HG02610 (cell line): ENCODE measurements around the gene EPB41L4B.
"Not testable (repeated sequence)": the region's sequence is repeated elsewhere in the genome, so short reads cannot be mapped to it uniquely, and the experiment has no call there.

Experiments used
- ATAC-seq: cut with Tn5 transposase; IDR thresholded peaks from one replicate; pipeline ENCODE4 v1.9.1; 2021; ENCODE audit warnings: mild to moderate bottlenecking, moderate library complexity; ENCODE audit not compliant: unreplicated experiment

Gene EPB41L4B

DNA sequence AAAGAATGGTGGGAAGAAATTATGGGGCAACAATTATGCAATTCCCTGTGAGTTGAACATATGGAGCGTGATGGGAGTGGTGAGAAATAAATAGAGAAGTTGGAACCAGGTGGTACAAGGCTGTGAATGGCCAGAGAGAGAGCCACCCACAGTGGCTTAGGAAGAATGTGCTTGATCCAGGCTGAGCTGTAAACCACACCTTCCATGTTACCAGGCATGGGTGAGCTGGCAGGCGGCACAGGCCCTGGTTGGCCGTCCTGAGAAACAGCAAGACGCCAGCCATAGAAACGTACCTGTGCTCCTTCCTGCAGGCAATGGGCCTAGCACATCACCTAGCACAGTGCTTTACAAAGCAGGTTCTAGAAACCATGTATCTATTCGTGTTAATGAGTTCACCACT, 74.3 kb downstream of the EPB41L4B start:
- ATAC-seq = no peak

DNA sequence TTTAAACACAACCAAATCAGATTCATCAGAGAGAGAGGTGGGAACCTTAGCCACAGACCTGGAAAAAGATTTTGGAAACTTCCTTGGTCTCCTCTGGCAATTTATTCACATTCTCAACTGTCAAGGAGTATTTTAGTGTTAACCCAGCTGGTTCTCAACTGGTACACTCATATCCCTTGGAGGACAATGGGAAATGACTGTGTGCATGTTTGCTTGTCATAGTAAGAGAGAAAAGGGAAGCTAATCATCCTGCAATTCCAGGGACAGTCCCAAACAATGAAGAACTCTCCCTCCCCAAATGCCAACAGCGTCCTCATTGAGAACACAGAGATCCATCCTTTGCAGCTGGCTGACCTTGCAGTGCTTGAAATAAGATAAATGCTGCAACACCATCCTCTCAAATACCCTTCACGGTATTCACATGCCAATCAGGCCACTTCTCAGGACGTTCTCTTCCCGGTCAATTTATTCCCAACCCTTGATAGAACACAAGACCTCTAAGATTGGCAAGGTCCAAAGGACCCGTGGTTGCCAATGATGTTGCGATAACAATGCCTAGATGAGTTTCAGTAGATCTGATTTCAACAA, 75.5 kb downstream of the EPB41L4B start:
- no peak for ATAC-seq

DNA sequence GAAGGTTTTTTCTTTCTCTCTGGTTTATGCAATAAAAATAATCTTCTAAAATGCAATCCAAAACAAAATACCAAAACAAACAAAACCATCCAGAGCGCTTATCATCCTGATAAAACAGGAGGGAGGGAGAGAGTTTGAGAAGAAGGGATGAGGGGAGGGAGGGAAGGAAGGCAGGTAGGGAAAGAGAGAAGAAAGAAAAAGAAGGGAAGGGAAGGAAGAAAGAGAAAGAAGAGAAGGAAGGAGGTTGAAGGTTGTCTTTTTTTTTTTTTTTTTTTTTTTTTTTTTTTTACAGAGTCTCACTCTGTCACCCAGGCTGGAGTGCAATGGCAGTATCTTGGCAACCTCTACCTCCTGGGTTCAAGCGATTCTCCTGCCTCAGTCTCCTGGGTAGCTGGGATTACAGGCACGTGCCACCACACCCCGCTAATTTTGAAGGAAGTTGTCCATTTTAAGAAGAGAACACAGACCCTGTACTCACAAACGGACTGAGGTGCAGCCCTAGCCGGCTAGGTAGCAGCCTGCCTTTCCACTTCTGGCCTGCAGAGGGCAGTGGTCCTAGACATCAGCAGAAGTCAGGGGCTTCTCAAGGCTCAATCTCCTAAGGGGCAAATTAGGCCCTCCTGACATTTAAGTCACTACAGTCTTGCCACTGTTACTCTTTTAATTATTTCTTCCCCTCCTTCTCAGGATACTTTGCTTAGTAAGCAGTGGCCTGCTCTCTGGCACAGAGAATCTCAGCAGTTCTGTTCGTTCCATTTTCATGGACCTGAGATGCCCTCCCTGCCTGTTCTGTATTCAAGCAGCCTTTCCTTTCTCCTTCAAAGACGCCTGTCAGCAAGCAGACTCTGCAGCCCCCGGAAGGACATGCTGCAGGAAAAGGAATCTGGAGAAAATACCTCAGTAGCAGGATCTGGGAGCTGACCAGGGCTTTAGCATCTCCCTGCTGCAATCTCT, 76.4 kb downstream of the EPB41L4B start:
- peak; percentile 77 for ATAC-seq

DNA sequence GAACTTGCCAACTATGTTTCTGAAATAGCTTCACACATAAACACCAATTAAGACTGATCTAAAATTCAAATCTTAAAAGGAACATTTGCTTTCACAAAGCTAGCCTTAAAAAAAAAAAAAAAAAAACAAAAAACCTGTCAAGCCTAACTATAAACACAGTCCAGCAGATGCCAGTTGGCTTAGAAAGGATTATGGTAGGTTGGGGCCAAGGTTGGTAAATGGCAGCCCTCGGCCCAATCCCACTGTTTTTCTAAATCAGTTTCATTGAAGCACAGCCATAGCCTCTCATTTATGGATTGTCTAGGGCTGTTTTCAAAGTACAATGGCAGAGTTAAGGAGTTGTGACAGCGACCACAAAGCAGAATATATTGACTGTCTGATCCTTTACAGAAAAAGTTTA, 78.1 kb downstream of the EPB41L4B start:
- ATAC-seq = no peak

DNA sequence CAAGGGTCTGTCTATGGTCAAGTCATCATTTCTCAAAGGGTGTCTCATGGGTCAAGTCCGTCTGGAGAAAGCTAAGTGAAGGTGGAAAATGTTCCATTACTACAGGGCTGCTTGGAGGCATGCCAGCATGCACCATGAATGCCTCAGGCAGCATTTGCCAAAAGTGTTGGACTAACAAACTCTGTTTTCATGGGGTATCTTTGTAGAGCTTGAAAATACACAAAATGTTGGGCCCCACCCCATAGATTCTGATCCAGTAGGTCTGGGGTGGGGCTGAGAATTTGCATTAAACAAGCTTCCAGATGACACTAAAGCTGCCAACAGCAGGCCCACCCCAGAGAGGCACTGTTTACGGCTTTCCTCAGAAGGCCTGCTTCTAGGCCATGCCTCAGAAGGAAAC, 78.8 kb downstream of the EPB41L4B start:
- no peak for ATAC-seq

DNA sequence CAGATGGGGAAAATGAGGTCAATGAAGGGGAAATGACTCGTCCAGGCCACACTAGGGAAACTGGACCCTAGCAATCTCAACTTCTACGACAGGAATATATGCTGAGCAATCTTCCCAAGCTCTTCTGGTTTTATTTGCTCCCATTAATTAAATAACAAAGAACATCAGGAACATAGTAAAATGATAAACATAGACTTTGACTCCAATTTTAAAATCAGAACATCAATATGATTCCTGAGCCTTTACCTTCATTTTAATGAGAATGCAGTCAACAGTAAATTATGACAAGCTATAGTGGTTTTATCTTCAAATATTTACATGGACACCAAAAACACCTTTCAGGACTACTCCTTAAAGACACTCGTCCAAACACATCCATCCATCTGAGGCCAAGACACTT, 79.7 kb downstream of the EPB41L4B start:
- no peak for ATAC-seq

DNA sequence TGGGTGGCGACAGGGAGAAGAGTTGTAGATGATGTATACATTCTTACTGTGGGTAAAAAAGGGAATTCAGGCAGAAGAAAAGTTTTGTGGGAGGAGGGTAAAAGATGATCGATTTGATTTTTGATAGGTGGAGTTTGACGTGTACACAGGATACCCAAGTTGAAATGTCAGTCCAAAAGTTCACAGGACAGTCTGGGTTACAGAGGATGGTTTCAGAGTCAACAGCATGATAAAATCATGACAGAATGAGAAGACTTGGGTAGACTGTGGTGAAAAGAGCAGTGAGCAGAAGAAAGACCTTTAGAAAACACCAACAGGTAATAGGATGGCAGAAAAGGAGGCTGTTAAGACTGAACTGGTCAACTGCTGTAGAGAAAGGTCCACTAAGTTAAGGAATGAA, 81.6 kb downstream of the EPB41L4B start:
- ATAC-seq = no peak

DNA sequence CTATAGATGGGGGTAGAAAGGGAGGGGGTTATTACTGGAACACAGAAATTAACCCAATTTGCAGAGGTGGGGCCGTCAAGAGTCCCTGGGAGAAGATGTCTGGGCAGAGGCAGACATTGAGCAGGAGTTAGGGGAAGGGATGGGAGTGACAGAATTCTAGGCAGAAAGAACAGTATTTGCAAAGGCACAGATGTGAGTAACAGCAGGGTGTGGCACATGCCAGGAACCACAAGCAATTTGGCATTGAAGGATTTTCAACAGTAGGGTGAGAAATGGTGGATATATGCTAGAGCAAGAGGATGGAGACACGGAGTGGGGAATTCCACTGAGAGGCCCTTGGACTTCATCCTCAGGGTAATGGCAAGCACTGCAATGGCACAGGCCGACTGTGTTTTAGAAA, 82.2 kb downstream of the EPB41L4B start:
- no peak for ATAC-seq

DNA sequence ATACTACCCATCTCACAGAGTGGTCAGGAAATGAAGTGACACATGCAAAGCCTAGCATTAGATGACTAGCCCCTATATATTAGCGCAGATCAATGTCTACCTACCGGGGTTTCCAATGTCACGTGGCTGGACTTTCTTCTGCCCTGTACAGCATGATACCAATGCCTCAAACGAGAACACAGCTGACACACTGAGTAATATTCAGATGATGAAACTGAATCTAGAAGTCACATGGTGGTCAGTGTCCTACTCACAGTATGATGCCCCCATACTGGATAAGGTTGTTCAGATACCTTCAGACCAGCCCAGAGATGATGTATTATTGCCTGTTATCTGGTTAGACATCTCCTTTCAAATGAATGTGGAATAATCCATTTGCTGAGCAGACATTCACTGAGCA, 82.7 kb downstream of the EPB41L4B start:
- ATAC-seq = no peak

DNA sequence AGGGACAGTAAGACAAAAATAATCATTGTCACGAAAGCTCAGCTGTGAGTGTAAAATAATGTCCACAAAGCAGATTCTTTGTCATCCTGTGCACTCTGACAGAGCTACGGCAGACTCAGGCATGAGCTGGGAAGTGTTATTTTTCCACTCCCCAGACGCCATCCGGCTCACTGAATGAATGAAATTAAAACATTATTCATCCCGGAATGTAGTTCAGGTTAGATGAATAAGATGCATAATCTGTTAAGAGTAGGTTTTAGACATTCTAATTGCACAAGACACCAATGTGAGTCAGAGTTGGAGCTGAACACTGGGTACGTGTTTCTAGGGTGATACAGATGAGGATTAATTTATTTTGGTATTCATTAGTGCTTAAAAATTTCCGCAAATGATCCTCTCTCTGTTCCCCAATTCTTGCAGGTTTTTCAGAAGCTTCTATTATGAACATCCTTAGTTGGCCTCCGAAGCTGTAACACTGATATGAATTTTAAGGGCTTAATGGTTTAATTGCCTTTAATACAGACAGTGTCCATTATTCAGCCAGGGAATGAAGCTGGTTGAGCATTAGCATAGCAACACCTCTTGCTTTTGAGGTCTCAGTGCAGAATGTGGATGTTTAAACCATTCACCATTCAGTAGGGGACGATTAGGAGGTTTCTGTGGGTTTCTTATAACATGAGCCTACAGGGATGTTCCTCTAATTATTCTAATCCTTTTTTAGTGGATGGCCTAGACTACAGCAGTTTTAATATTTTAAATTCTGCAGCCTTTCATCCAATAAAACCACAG, 88.2 kb downstream of the EPB41L4B start:
- no peak for ATAC-seq

DNA sequence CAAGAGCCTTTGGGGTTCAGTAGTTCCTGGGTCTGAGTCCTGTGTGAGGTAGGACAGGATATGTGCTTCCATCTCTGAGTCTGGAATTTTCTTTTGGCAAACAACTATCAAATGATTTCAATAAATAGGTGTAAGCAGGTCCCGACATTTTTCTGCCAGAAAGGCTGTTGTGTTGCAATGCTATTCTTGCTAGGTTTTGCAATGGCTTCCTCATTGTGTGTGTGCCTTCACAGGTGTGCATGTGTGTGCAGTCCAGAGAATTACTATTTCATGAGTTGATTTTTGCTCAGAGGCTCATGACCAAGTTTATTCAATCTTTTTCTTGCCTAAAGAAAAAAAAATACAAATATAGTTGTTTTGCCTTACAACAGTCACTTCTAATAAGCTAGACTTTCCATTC, 89.3 kb downstream of the EPB41L4B start:
- no peak for ATAC-seq

DNA sequence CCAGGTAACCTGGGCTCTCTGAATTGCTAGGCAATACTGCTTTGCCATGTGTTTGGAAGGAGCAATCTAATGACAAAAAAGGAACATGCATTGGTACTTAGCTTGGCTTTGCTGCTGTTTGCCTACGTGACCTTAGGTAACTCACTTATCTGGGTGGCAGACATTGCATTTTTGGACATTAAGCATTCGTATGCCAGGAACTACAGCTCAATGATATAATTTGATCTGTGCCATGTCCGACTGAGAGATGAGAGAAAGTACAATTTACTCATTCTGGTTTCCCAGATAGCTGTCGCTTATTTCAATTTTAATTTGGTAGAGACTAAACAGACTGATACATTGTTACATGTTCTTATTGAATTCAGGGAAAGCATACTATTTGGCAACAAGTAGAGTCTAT, 90.6 kb downstream of the EPB41L4B start:
- ATAC-seq = no peak

DNA sequence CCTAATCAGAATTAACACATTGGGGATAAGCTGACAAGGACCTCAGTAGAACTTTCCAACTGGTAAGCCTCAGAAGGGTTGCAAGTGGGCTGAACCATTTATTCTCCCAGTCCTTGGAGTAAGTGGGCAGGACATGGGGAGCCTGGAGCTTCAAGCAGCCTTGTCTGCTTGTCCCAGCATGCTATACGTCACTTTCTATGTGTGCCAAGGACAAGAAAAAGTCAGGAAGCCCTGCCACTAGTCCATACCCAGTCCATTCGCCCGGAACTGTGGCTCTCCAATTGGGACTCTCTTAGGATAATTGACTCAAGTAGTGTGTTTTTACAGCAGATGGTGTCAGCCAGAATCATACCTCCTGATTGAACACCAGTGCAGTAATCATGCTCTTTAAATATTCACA, 91.2 kb downstream of the EPB41L4B start:
- ATAC-seq = no peak

DNA sequence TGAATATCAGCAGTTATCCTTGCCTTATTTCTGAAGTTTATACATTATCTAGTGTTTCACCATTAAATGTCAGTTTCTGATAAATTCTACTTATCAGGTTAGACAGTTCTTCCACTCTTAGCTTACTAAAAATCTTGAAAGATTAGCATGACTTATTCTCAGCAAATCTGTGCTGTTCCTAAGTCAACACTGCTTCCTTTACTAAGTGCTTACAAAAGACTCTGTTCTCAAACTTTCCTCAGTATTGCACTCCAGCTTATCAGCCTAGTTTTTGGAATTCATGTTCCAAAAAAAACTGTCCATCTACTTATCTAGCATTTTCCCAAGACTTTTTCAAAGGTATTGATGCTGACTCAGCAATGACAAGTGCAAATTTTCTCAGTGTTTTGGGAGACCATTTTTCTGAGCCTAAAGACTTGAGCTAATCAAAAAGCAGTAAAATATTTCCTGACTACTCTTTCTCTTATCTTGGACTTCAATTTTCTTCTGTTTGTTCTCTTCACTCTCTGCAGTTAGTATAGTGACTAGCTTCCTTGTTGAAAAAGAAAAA, 92.7 kb downstream of the EPB41L4B start:
- ATAC-seq = no peak

DNA sequence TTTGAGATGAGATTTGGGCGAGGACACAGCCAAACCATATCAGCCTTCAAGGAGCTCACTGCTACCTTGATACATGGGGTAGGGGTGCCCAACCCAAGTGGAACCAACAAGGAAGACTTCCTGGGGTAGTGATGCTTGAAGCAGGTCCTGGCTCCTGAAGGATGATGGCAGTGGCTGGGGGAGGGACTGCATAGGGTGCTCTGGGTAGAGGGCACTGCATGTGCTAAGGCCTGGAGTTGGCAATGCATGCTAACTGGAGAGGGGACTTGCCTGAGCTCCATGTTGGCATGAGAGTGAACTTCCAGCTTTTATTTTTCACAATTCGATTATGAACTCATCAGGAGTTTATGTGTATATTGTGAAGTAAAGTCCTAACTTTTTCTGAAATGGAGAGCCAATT, 95.2 kb downstream of the EPB41L4B start:
- ATAC-seq = no peak

DNA sequence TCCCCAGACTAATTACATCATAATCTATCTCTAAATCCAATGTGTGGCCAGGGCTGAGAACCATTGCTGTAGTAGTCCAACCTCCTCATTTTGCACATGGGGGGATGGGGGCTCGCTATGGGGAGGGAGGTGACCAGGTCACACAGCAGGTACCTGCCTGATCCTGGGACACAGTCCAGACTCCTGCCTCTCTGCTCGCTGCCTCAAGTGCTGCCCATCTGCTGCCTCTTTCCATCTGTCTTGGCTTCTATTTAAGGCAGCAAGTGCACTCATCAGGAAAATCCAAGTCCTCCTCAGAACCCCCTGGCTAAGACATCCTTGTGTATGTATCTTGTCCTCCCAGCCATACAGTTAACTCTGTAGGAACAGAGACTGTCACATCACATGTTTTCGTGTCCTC, 96.1 kb downstream of the EPB41L4B start:
- ATAC-seq = no peak

DNA sequence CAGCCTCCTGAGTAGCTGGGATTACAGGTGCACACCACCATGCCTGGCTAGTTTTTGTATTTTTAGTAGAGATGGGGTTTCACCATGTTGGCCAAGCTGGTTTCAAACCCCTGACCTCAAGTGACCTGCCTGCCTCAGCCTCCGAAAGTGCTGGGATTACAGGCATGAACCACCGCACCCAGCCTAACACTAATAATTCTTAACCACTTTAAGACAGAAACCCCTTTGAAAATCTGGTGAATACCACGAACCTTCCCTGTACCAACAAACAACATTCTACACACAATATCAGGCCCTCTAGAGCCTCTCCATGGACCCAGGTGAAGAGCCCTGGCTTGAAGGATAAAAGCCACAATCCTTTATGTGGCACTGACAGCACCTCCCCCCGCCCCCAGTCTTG, 102.6 kb downstream of the EPB41L4B start:
- ATAC-seq = not testable (repeated sequence)

DNA sequence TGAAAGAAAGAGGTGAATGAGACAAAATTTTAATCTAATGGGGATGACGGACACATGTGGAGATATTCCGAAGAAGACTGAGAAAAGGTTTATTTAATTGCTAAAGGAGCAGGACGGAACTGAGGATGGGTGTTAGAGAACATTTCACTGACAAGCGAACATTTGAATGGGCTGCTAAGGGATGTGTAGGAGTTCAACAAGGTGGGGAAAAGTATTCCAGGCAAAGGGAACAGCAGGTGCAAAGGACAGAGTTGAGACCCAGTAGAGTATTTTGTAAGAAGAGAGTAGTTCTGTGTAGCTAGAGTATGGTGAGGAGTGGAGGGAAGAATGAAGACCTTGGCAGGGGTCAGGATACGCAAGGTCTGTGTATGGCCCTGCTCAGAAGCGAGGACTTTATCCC, 106.4 kb downstream of the EPB41L4B start:
- no peak for ATAC-seq

DNA sequence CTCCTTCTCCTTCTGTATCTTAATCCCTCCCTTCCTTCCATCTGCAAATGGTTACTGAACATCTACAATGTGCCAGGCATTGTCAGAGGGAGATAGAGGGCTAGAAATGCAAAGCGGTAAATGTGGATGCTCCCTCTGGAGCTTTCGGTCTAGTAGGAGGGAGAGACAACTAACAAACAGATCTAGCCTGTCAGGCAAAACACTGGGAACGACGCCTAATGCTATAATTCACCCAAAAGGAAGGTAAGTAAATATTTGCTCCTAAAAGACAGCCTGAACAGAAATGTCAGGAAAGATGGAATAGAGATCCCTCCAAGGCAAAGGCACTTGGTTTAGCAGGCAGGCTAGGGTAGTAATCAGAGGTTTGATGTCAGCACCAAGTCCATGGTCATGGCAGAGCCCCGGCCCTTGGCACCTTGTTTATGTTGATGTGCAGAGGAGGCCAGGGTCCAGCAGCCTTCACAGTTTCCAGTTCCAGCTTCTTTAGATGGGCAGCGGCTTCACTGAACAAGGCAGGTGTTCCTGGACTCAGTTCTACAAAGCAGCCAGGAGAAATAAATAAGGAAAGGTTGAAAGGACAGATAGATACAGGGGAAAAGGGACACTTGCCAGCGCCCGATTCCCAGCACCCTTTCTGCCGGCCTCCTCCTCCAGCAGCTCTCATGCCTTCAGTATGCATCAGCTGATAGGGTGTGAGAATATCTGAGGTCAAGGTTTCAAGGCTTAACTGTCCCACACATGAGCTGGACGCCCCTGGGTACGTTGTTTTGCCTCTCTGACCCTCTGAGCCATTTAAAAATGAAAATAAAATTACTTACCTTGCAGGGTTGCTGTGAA, 107.4 kb downstream of the EPB41L4B start:
- ATAC-seq = no peak

DNA sequence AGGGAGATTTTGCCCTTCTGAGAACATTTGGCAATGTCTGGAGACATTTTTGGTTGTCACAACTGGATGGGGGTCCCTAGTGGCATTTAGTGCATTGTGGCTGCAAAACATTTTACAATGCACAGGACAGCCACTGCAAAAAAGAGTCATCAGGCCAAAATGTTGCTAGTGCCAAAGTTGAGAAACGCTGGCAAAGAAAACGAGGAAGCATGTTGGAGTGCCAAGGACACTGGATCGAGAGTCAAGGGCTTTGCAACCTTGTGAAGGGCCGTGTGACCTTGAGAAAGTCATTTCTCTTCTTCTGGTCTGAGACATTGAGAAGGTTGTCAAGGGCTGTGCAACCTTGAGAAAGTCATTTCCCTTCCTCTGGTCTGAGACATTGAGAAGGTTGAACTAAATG, 108.1 kb downstream of the EPB41L4B start:
- no peak for ATAC-seq

DNA sequence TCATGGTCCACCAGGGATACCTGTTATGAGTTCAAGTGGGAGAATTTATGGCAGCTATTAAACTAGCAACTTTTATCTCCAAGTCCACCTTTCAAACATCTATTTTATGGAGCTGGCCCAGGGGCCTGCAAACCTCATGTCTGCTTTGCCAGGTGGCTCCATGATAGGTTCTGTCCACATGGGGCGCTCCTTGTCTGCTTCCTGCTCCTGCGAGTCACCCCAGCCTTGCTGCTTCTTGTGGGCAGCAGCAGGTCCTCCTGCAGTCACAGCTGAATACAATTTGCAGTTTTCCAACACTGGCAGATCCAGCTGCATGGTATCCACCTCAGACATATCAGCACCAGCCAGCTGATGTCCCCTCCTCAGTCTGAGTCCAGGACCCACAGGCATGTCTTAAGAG, 114.2 kb downstream of the EPB41L4B start:
- no peak for ATAC-seq
